ENCODE data around the gene PCBP4.
A peak's percentile ranks its signal among the peaks of the same experiment; 100 is the strongest.
"Not testable (repeated sequence)": the region's sequence is repeated elsewhere in the genome, so short reads cannot be mapped to it uniquely, and the experiment has no call there.

PCBP4 gene

GRCh38 chr3:51994530-51994929 is 27.3 kb upstream of the PCBP4 start:
- no peak for DNase-seq (ENCODE audit: low spot score)

DNA sequence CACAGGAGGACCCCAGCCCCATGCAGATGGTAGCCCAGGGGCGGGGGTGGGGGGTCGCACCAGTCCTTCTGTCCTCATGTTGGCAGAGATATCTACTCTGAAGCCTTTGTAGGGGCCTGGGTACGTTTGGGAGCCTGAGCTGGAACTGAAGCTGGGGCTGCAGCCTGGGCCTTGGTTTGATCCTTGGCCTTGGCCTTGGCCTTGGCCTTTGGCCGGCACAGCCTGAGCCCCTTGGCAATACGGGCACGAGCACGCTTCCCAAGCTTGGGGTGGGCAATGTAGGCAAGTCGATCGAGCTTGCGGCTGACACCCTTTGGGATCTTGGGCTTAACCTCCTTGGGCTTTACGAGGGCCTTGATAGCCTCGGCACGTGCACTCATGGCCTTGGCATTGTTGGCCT is 26.4 kb upstream of the PCBP4 start:
- not testable (repeated sequence) for DNase-seq (ENCODE audit: low spot score)

DNA sequence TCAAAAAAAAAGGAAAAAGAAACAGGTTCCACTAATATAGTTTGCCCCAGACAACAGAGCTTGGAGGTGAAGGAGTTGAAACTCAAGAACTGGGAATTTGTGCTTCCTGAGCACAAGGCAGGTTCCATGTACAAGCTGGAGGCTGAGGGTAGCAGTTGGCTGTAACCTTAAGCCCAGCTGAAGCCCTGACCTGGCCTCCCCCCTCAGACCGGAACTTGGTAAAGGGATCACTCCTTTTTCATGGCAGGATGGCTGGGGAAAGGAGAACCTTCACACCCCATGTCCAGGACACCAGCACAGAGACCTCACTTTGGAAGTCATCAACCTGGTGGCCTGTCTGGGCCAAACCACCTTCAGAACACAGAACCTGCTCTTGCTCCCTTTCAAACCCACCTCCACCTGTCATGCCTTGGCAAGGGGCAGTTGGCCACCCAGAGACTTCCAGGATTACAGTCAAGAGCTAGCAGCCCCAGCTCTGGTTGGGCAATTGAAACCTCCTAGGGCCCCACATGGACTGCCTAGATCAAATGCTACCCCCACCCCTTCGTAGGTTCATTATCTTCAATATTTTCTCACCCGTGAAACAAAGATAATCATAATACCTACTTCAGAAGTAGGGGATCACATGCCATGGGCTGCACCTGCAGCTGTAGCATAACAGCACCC is 24.9 kb upstream of the PCBP4 start:
- no peak for DNase-seq (ENCODE audit: low spot score)

GRCh38 chr3:51990501-51990971 is 23.3 kb upstream of the PCBP4 start:
- not testable (repeated sequence) for DNase-seq (ENCODE audit: low spot score)

DNA sequence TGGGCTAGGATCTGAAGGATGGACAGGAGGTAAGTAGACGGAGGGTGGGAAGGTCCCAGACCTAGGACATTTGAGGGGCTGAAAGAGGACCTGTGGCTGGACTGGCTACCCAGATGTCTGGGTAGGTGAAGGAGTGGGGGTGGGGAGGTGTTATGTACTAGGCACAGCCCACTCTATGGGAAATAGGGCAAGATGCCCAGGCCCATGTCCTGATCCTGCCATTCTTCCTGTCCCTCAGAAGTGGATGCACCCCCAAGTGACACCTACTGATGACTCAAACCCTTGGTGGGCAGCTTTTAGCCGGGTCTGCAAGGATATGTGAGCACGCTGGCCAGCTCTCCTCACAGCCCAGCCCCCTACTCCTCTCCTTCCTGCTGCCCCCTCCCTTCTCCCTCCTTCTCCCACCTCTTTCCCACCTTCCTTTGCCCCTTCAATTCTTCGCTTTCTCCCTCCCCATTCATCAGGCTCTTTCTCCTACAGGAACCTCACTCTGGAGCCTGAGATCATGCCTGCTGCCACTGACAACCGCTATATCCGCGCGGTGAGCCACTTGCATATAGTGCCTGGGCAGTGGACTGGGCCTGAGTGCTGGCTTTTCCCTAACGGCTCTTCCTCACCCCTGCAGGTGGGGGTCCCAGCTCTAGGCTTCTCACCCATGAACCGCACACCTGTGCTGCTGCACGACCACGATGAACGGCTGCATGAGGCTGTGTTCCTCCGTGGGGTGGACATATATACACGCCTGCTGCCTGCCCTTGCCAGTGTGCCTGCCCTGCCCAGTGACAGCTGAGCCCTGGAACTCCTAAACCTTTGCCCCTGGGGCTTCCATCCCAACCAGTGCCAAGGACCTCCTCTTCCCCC is 21.3 kb upstream of the PCBP4 start:
- DNase-seq (ENCODE audit: low spot score), result no peak

DNA sequence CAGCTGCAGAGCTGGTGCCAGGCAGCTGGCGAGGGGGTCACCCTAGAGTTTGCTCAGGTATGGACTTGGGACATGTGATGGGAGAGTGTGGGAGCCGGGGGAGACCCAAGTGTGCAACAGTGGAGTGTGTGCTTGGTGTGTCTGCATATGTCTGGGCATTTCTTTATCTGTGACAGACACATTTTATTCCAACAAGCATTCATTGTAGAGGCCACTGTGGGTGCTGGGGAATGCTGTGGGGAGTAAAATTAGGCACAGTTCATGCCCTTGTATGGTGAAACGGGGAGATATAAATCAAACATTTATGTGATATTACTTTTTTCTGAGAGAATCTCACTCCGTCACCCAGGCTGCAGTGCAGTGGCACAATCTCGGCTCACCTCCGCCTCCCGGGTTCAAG is 20.3 kb upstream of the PCBP4 start:
- no peak for DNase-seq (ENCODE audit: low spot score)

GRCh38 chr3:51986010-51986947 is 19.0 kb upstream of the PCBP4 start:
- DNase-seq (ENCODE audit: low spot score), result no peak

DNA sequence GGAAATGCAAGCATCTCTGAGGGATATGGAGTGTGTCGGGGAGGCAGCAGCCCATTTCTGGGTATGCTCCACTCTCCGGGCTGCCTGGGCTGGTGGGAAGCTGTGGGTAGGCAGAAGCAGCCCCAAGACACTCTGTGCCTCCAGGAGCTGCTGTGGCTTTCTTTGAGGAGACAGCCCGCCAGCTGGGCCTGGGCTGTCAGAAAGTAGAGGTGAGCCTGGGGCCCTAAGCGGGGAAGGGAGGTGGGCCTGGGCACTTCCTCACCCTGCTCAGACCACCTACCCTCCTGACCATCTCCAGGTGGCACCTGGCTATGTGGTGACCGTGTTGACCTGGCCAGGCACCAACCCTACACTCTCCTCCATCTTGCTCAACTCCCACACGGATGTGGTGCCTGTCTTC is 17.8 kb upstream of the PCBP4 start:
- DNase-seq (ENCODE audit: low spot score), result no peak

GRCh38 chr3:51984269-51984647 is 17.0 kb upstream of the PCBP4 start:
- no peak for DNase-seq (ENCODE audit: low spot score)

- no peak for DNase-seq (ENCODE audit: low spot score)
Measured at GRCh38 chr3:51983578-51984268, 16.5 kb upstream of the PCBP4 start.

- peak; percentile 98 for DNase-seq (ENCODE audit: low spot score)
Measured at GRCh38 chr3:51982838-51983577, 15.8 kb upstream of the PCBP4 start, which contains the start of gene ACY1. Gene ACY1 (plus strand): TSS chr3:51983535. CDS start chr3:51984065, 530 bp downstream.

GRCh38 chr3:51982352-51982837 is 15.1 kb upstream of the PCBP4 start:
- no peak for DNase-seq (ENCODE audit: low spot score)

DNA sequence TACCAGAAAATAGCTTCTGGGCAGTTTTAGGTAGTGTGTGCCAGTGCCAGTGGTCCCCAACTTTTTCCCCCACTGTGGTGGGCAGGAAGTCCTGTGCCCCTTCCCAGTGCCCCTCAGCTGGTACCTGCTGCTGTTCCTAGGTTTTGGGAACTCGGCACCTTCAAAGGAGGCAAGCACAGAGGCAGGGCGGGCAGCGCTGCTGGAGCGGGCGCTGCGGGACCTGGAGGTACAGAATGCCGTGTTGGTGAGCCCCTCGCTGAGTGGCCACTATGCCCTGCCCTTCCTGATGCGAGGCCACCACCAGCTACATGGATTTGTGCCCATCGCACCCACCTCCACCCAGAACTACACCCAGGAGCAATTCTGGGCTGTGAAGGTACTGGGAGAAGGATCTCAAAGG is 13.0 kb upstream of the PCBP4 start:
- DNase-seq (ENCODE audit: low spot score), result no peak

DNA sequence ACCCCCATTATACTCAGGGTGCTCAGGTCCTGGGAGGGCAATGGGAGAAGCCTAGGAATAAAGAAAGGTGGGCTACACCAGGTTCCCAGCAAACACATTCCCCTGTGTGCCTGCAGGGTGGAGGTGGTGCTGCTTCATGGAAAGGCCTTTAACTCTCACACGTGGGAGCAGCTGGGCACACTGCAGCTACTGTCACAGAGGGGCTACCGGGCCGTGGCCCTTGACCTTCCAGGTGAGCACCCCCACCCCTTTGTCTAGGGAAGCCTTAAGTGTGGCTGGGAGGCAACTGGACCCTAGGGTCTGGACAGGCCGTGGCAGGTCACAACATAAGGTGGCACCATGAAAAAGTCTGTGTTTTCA is 10.9 kb upstream of the PCBP4 start:
- DNase-seq (ENCODE audit: low spot score), result no peak

- no peak for DNase-seq (ENCODE audit: low spot score)
Measured at GRCh38 chr3:51977446-51978142, 10.3 kb upstream of the PCBP4 start.

DNA sequence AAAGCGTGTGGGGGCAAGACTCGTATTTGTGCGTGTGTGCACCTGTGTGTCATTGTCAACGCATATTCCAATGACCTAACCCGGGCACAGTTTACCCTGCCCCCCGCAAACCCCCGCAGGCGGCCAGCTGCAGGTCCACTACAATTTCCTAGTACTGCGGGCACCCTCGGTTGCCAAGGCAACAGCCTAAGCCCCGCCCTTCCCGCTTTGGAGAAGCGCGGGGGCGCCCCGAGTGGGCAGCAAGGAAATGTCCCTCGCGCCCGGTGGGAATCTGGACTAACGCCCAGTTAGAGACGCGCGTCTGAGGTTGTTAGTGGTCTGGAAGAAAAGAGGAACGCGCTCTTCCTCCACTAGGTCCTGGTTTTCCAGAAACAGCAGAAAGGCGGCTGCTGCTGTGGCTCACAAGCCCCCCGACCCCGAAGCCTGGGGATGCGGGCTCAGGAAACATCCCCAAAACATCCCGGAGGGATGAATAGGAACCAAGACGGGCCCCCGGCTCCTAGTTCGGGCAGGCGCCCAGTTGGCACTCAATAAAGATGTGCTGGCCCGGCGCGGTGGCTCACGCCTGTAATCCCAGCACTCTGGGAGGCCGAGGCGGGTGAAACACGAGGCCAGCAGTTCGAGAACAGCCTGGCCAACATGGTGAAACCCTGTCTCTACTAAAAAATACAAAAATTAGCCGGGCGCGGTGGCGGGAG is 8.7 kb upstream of the PCBP4 start:
- peak; percentile 76 for DNase-seq (ENCODE audit: low spot score)

- peak; percentile 96 for DNase-seq (ENCODE audit: low spot score)
Measured at GRCh38 chr3:51974963-51975851, 8.0 kb upstream of the PCBP4 start, which contains the start of gene ABHD14A. Gene ABHD14A (plus strand): TSS chr3:51975064. CDS start chr3:51975136, 72 bp downstream.

- no peak for DNase-seq (ENCODE audit: low spot score)
Measured at GRCh38 chr3:51974277-51974962, 7.2 kb upstream of the PCBP4 start.

Measured in AG20443 (cell line).